Peyer's patch (tissue), 4 donors: ENCODE results near the gene MSX2.

ENCODE experiments used
- POLR2A ChIP-seq, 2 donors: fragments of 450-650 bp; IDR thresholded peaks; one replicate each; pipeline ENCODE4 v1.5.1; 2017; ENCODE audit warnings: antibody characterized with exemption in 2 of 2, mild to moderate bottlenecking in 2 of 2, moderate library complexity in 2 of 2
- TF ChIP-seq, protein P1 (sequence below), 6 experiments: fragments of 450-650 bp in 4 of 6; fragments of 200-600 bp in 2 of 6; sonication (generic) in 1 of 6; IDR thresholded peaks; one replicate each; pipeline ENCODE4 v1.5.1; 2017 to 2019; ENCODE audit warnings: antibody characterized with exemption in 6 of 6, mild to moderate bottlenecking in 3 of 6, moderate library complexity in 1 of 6

DNA sequence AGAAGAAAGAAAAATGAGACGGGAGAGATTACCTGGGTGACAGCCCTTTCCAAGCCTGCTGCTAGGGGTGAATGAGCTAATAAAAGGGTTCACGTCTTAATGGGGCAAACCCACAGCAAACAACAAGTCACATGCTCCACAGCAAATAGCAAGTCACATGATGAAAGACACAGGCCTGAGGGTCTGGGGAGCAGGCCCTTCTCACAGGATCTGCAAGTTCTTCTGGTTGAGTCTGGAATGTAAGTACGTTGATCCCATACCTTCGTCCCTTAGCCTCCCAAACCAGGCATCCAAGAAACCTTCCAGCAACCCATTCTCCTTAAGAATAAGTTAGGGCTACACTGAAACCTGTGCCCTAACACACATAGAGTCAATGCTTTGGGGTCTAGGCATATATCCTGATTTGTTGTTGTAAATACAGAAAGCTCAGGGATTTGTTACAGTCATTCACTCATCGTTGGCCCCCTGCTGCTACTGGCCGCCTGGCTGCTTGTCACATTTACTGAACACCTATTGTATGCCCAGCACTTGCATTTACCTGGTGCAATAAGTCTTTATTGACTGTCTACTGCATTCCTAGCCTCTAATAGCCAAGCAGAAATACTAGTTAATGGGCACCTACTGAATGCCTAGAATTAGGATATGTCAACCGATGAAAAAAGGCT is 43.3 kb upstream of the MSX2 start:
- TF ChIP-seq, protein P1, sequence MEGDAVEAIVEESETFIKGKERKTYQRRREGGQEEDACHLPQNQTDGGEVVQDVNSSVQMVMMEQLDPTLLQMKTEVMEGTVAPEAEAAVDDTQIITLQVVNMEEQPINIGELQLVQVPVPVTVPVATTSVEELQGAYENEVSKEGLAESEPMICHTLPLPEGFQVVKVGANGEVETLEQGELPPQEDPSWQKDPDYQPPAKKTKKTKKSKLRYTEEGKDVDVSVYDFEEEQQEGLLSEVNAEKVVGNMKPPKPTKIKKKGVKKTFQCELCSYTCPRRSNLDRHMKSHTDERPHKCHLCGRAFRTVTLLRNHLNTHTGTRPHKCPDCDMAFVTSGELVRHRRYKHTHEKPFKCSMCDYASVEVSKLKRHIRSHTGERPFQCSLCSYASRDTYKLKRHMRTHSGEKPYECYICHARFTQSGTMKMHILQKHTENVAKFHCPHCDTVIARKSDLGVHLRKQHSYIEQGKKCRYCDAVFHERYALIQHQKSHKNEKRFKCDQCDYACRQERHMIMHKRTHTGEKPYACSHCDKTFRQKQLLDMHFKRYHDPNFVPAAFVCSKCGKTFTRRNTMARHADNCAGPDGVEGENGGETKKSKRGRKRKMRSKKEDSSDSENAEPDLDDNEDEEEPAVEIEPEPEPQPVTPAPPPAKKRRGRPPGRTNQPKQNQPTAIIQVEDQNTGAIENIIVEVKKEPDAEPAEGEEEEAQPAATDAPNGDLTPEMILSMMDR (IDR thresholded peaks at IDR 0.05): no peak
- no peak for TF ChIP-seq POLR2A (IDR thresholded peaks at IDR 0.05)
